GM19395 (cell line): Measurements from ENCODE around the gene CSPG4.

ENCODE experiments used
- ATAC-seq: cut with Tn5 transposase; IDR thresholded peaks from one replicate; pipeline ENCODE4 v1.9.1; 2021; ENCODE audit warnings: mild to moderate bottlenecking, moderate library complexity; ENCODE audit not compliant: unreplicated experiment

Gene CSPG4

DNA sequence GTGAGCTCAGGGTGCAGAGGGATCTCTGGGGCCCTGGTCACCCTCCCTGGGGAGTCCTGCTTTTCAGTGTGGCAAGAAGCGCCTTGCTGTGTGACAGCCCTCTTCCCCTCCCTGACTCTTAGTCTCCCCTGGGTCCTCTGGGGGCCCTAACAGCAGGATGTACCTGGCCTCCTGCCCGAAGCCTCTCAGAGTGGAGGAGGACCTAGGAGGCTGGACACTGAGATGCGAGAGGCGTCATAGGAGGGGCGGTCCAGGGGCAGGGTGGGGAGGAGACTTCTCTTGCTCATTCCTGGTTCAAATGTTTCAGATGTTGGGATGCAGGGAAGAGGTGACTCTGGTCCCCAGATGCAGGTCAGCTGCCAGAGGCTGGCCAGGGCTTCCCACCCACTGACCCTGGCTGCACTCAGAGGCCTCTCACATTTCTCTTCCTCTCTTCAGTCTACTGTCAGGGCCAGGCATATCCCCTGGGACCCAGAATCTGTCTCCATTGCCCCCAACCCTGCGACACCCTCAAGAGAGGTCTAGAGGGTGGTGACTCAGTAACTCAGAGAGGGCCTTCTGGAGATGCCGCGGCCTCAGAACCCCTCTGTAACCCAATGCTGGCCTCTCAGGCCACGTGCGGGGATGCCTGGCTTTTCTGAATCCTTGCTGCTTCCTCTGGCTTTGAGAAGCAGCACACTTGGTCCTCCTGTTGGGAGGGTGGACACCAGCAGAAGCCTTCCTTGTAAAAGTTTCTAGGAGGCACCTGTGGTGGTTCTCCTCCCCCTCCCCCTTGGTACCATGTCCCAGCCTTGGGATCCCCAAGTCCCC, 39.0 kb downstream of the CSPG4 start:
- ATAC-seq = no peak

GRCh38 chr15:75672646-75673425, 39.8 kb downstream of the CSPG4 start:
- no peak for ATAC-seq

DNA sequence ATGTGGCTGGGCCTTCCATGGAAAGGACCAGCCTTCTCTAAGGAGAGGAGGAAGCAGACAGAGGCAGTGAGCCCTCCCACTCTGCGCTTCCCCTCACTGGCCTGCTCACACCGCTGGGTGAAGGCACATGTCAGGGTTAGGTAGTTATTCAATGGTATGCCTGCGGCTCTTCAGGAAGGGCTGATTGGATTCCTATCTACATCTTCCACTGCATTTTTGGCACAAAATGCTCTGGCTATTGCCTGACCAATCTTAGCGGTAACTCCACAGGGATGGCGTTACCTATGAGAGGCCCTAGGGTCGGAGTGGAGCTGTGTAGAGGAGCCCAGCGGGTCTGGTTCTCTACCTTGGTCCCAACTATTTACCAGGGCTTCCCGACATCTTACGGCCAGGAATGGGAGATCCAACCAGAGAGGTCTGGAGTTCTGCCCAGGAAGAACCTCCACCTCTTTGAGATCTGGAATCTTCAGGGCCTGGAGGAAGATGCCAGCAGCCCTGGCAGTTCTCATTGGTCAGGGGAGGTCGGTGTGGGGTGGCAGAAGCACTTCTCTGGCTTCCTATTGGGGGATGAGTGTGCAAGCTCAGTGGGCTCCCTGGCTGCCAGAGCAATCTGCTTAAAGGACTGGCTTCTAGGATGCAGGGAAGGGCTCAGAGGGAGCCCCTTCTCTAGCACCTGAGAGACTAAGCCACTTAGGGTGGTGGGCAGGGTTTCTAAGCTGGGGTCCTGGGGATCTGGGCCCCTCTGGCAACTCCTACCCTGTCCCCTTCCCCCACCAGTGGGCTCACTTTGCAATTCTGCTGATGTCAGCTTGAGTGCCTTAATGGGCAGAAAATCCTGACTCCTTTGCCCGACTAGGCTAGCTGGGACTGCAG, 40.7 kb downstream of the CSPG4 start:
- ATAC-seq = no peak

GRCh38 chr15:75669879-75670212, 42.8 kb downstream of the CSPG4 start:
- no peak for ATAC-seq

DNA sequence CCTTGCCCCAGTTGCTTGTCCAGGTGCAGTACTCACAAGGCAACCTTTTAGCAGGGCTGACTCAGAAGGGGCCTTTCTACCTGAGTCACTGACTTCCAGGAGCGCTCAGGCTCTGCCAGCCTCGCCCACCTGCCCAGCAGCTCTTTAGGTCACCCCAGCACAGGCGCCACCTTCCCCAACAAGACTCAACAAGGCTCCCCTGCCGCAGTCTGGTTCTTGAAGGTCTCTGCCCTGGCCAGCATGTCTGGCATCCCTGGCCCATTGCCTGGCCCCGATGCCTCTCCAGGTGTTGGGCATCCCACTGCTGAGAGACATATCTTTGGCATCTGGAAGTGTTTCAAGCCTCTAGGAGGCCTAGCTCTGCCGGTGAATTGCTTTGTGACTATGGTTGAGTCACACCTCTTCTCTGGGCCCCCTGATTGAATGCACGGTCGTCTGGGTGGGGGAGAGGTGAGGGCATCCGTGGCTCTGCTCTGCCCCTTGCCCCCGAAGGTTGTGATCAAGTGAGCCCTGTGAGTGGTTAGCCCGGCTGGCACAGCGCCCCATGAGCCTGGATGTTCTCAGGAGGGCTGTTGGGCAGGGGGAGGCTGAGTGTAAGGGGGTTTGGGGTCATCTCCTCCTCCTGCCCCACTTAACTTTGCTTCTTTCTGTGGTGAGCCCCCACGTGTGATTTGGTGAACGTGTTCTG, 43.3 kb downstream of the CSPG4 start:
- no peak for ATAC-seq

GRCh38 chr15:75666823-75667501, 45.7 kb downstream of the CSPG4 start:
- ATAC-seq = no peak

DNA sequence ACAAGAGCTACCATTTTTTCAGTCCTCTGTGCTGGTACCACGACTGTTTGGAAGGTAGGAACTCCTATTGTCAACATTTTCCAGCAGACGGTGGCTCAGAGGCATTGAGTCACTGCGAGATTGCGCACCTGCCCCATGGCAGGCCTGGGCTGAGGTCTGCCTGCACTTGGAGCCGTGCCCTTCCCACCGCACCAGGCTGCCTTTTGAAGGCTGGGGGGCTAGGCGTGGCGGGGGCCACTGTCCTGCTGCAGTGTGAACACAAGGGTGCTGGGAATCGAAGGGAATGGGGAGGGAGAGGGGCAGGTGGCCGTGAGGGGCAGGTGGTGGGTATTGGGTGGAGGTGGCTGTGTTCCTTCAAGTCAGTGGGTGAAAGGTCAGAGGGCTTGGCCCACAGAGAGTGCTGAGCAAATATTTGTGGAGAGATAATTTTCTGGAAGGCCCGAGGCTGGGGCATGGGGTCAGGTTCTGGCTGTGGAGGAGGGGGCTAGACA, 48.7 kb downstream of the CSPG4 start:
- no peak for ATAC-seq

DNA sequence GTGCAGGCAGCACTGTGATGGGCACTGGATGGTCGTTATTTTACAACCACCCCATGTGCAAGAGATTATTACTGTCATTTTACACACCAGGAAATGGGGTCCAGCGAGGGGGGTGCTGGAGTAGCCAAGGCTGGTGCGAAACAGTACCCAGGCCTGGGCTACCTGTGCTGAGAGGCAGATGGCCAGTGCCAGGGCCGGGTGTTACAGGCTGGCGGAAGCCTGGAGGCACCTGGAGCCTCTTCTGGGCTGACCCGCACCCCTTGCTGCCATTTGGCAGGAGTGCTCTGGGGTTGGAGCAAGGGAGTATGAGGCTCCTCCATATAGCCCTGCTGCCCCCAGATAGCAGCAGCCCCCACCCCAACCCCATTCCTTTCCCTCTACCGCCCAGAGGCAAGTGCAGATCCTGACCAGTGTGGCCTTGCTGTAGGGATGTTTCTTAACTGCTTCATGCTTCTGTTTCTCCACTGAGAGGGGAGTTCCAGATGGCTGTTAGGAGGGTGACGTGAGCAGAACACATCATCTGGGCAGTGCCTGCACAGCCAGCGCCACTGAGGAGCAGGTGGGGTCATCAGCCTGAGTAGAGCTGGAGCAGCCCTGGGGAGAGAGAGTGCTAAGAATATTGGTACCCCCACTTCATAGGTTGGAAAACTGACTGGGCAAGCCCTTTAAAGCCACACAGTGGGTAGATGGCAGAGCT, 49.7 kb downstream of the CSPG4 start:
- no peak for ATAC-seq

DNA sequence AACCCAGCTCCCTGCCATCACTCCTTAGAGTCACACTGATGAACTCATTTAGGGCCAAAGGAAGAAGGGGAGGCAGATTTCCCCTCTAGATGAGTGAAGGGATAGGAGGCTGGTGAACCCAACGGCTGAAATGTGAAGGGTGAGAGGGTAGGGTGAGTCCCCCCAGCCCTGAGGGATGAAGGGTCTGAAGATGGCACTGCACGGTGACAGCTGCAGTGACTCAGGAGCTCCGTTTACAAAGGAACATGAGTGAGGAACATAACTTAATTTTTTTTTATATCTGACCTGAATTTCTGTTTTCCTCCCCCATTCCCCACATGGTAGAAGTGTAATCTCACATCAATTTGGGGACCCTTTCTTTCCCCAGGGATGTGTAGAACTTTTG, 50.9 kb downstream of the CSPG4 start:
- ATAC-seq = no peak

DNA sequence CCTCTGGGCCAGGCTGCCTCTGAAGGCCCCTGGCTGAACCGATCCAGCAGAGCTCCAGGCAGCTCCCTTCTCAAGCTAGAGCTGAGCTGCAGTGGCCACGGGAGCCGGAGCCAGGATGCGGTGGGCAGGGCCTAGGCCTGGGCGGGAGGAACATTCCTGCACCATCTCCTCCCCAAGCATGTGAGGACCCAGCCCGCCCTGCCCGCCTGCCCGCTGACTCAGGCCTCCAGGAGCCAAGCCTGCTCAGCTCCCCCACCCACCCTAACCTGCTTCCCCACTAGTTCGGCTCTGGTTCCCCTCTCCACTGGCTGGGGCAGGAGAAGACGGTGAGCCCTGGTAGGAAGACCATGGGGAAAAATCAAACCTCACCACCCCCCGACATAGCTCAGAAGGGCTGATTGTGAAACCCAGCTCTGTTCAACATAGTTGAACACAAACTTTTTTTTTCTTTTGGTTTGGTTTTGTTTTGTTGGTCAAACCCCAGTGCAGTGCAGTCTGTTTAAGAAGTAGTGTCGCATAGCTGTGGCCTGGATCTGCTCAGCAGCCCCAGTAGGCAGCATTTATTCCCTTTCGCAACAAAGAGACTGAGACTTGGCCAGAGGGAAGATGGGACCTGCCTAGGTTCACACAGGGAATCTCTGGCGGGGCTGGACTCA, 51.4 kb downstream of the CSPG4 start:
- ATAC-seq = no peak

DNA sequence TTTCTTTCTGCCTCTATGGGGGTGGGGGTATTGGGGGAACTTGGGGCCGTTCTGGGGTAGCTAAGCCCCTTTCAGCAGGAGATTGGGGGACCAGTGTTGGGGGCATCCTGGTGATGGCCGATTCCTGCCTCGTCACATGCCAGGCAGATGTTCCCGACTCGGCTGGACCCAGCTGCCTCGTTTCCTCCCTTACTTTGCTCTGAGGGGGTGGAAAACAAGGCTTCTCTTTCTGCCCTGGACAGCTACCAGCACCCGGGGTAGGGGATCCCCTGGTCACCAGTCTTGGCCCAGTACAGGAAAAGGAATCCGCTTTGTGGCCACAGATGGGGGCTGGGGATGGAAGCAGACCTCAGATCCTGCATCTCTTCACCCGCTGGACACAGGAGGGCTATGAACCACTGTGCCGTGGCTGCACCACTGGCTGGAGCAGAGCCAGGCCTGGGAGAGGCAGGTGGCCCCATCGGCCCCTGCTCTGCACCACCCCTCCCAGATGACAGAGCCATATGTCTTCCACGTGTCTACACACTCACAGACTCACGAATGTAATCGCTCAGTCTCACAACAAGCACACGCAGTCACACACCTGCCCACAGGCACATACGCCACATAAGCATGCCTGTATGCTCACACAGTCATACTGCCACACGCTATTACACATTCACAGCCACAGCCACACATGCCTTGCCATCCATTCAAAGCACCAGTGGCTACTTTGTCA, 52.6 kb downstream of the CSPG4 start:
- ATAC-seq = no peak

DNA sequence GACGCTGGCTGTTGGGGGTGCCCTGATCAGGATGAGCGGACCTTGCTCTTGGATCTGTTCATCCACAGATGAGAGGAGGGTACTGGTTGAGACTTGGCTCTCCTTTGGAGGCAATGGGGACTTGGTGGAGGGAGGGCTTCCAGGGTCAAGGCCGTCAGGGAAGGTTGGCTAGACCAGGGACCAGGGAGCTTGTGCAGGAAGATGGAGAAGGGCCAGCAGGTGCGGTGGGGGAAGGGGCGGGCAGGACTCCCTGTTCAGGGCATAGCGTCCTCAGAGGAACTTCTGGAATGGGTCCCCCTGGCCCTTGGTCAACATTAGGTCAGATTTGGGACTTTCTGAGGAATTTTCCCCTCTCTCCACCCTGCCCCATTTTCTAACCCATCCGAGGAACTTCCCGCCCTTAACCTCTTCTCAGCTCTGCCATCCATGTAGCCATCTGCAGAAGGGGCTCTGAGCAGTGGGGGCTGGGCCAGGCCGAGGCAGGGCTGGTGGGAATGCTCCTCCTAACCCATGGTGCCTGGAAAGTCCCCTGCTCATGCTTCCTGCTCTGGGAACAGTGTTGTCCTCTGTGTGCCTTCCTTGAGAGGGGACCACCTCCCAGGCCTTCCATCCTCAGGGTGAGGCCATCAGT, 53.4 kb downstream of the CSPG4 start:
- no peak for ATAC-seq

DNA sequence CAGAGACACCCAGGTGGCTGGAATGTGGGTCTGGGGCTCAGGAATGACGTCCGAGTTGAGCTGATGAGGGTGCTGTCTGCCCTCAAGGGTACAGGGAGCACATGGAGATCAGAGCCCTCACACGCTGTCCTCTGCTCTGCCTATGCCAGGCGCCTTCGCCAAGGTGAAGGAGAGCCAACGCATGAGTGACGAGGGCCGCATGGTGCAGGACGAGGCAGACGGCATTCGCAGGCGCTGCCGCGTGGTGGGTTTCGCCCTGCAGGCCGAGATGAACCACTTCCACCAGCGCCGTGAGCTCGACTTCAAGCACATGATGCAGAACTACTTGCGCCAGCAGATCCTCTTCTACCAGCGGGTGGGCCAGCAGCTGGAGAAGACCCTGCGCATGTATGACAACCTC, 55.8 kb downstream of the CSPG4 start:
- ATAC-seq = no peak

DNA sequence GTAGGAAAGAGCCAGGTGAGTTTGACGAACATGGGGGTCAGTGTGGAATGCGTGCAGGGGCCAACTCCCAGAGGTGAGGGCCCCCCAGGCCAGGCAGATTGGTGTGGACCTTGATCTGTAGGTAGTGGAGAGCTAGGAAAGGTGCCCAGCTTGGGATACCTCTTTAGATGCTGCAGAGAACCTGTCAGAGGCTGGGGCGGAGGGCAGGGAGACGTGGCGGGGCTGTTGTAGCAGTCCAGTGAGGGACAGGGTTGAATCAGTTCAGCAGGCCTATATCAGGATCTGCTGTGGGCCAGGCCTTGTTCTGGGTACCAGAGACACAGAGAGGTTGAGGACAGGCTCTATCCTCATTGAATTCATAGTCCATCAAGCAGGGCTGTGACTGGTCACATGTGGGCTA, 56.3 kb downstream of the CSPG4 start:
- no peak for ATAC-seq

GRCh38 chr15:75655931-75656330, 56.7 kb downstream of the CSPG4 start:
- ATAC-seq = no peak

DNA sequence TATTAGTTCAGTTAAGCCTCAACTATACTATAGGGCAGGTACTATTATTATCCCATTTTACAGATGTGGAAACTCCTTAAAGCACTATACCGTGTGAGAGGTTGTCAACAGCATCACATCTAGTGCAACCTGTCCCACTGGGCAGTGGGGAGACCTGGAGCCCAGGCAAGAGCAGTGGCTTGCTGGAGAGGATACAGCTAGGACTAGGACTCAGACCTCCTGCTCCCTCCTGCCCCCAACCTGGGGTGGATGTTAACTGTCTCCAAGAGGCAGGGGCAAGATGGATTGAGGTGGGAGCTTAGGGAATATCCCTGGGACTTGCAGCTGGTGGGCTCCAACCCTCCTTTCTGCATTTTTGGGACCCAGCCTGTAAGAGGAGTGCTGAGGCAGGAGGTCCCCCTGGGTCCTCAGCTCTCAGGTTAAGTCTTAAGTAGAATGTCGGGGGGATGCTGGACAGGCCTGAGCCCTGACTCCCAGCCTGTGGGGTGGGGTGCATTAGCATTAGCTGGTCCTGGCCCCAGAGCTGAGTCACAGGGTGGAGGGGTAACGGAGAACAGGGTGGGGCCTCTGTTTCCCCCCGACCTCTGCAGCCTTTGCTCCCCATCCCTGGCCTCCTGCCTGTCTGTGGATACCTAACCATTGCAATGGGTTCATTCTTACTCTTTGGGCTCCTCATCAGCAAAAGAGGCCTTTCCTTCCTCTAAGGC, 58.3 kb downstream of the CSPG4 start:
- ATAC-seq = no peak

DNA sequence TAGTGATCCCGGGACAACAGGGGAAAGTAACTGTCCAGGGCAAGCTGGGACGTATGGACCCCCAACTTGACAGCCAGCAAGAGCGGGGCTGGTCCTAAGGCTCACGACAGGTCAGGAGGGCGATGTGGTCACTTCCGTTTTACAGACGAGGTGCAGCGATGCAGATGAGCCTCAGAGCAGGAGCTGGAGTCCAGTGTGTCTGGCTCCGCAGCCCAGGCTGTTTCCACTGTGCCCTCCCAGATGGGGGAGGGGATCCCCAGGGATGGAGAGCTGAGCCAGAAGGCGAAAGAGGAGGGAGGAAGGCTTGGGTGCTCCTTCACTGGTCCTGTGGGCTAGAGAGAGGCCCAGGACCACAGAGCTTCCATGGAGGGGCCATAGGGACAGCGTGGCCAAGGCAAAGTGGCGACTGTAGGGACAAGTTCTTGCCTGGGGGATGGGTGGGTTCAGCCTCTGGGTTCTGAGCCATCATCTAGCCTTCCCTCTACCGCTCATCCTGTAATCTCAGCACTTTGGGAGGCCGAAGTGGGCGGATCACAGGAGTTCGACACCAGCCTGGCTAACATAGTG, 59.2 kb downstream of the CSPG4 start:
- ATAC-seq = no peak
